OCI-LY1 (cell line): ENCODE results near the gene ENTR1.

Experiments
- H2AFZ ChIP-seq: fragments of 200-600 bp; sonication (generic), shearing (Covaris generic); 2 replicates; pipeline ENCODE4 v1.6.0; 2014; ENCODE audit warnings: antibody characterized with exemption, mild to moderate bottlenecking, low read length
- H3F3A ChIP-seq: fragments of 200-600 bp; sonication (generic), shearing (Covaris generic); 2 replicates; pipeline ENCODE4 v1.6.0; 2014; ENCODE audit warnings: mild to moderate bottlenecking, antibody characterized with exemption, low read length, moderate library complexity; ENCODE audit not compliant: insufficient read depth
- H3K27ac ChIP-seq: fragments of 200-600 bp; sonication (generic); 2 replicates; pipeline ENCODE4 v1.5.1; 2014; ENCODE audit warnings: low read length, mixed run types, mild to moderate bottlenecking, low read depth; ENCODE audit not compliant: poor library complexity, severe bottlenecking
- H3K27me3 ChIP-seq: fragments of 200-600 bp; sonication (generic); 2 replicates; pipeline ENCODE4 v1.6.0; 2014; ENCODE audit warnings: antibody characterized with exemption, mild to moderate bottlenecking, low read length, moderate library complexity; ENCODE audit not compliant: insufficient read depth
- H3K36me3 ChIP-seq: fragments of 200-600 bp; sonication (generic); 2 replicates; pipeline ENCODE4 v1.6.1; 2014; ENCODE audit warnings: mild to moderate bottlenecking, antibody characterized with exemption, low read length, moderate library complexity, mixed read lengths; ENCODE audit not compliant: insufficient read depth
- H3K4me1 ChIP-seq: fragments of 200-600 bp; sonication (generic); 2 replicates; pipeline ENCODE4 v1.5.1; 2014; ENCODE audit warnings: mild to moderate bottlenecking, low read length, moderate library complexity; ENCODE audit not compliant: insufficient read depth, severe bottlenecking
- H3K4me2 ChIP-seq: fragments of 200-600 bp; sonication (generic), shearing (Covaris generic); 2 replicates; pipeline ENCODE4 v1.6.1; 2014; ENCODE audit warnings: low read length
- H3K4me3 ChIP-seq: fragments of 200-600 bp; sonication (generic); 2 replicates; pipeline ENCODE4 v1.5.1; 2014; ENCODE audit warnings: low read length, low read depth, mild to moderate bottlenecking, mixed read lengths; ENCODE audit not compliant: poor library complexity, severe bottlenecking
- H3K79me2 ChIP-seq: fragments of 200-600 bp; shearing (Covaris generic); 2 replicates; pipeline ENCODE4 v1.6.1; 2016; ENCODE audit warnings: mixed run types, low read length, mixed read lengths; ENCODE audit not compliant: insufficient read depth
- H3K9ac ChIP-seq: fragments of 200-600 bp; sonication (generic), shearing (Covaris generic); 2 replicates; pipeline ENCODE4 v1.6.1; 2014; ENCODE audit warnings: mild to moderate bottlenecking, low read length, mixed read lengths
- H3K9me2 ChIP-seq: fragments of 200-600 bp; sonication (generic), shearing (Covaris generic); 2 replicates; pipeline ENCODE4 v1.6.1; 2014; ENCODE audit warnings: low read depth, mild to moderate bottlenecking, low read length, mixed read lengths
- H3K9me3 ChIP-seq: fragments of 200-600 bp; shearing (Covaris generic); 2 replicates; pipeline ENCODE4 v1.6.1; 2014; ENCODE audit warnings: low read length, mixed read lengths
- H4K20me1 ChIP-seq: fragments of 200-600 bp; sonication (generic), shearing (Covaris generic); 2 replicates; pipeline ENCODE4 v1.6.0; 2016; ENCODE audit warnings: mild to moderate bottlenecking, low read length; ENCODE audit not compliant: insufficient read depth
- CTCF ChIP-seq: fragments of 200-600 bp; sonication (generic), shearing (Covaris generic); IDR thresholded peaks from 2 replicates; pipeline ENCODE4 v1.5.1; 2017; ENCODE audit warnings: mild to moderate bottlenecking, antibody characterized with exemption, low read length, moderate library complexity, mixed read lengths
- EZH2 ChIP-seq: fragments of 200-600 bp; sonication (generic), shearing (Covaris generic); IDR thresholded peaks from 2 replicates; pipeline ENCODE4 v1.8.0; 2017; ENCODE audit warnings: borderline replicate concordance, mixed run types, mild to moderate bottlenecking, antibody characterized with exemption, low read length, moderate library complexity, mixed read lengths

Gene ENTR1

GRCh38 chr9:136453326-136453725, 42.9 kb upstream of the ENTR1 start:
- Histone ChIP-seq H3K4me2 (no peak overlapping the region), H3K27me3 (no peaks in the 10 kb centered on the region), H3K36me3 (peaks cover 84% of the 10 kb centered on the region), H3K9ac (no peak overlapping the region), H4K20me1 (no peaks in the 10 kb centered on the region), H3K4me1 (no peaks in the 10 kb centered on the region), H3K4me3 (no peak overlapping the region), H2AFZ (no peak overlapping the region), H3K9me3 (no peaks in the 10 kb centered on the region), H3K27ac (no peak overlapping the region), H3K79me2 (no peaks in the 10 kb centered on the region), H3K9me2 (no peaks in the 10 kb centered on the region), H3F3A (no peaks in the 10 kb centered on the region)
- TF ChIP-seq EZH2 (no peak), CTCF (no peak)

- Histone ChIP-seq H3K4me1 (no peaks in the 10 kb centered on the region), H3K27ac (no peak overlapping the region), H3K4me3 (no peak overlapping the region), H3K36me3 (peaks cover 84% of the 10 kb centered on the region), H3K27me3 (no peaks in the 10 kb centered on the region), H3K9ac (no peak overlapping the region), H3K4me2 (no peak overlapping the region), H3K79me2 (no peaks in the 10 kb centered on the region), H3K9me3 (no peaks in the 10 kb centered on the region), H3F3A (no peaks in the 10 kb centered on the region), H2AFZ (no peak overlapping the region), H4K20me1 (no peaks in the 10 kb centered on the region), H3K9me2 (no peaks in the 10 kb centered on the region)
- no peak for TF ChIP-seq EZH2
- TF ChIP-seq CTCF: no peak
Measured at GRCh38 chr9:136451221-136451877, 40.9 kb upstream of the ENTR1 start.

- TF ChIP-seq EZH2 (no peak), CTCF (no peak)
- no peak overlapping the region for H3K9ac ChIP-seq
- no peaks in the 10 kb centered on the region for H3K27me3 ChIP-seq
- no peaks in the 10 kb centered on the region for H3K9me2 ChIP-seq
- no peak overlapping the region for H3K4me3 ChIP-seq
- H3K79me2 ChIP-seq: no peaks in the 10 kb centered on the region
- no peak overlapping the region for H2AFZ ChIP-seq
- no peak overlapping the region for H3K27ac ChIP-seq
- H3K9me3 ChIP-seq: no peaks in the 10 kb centered on the region
- H3K4me2 ChIP-seq: no peak overlapping the region
- no peaks in the 10 kb centered on the region for H3K4me1 ChIP-seq
- H3K36me3 ChIP-seq: peaks cover 84% of the 10 kb centered on the region
- no peaks in the 10 kb centered on the region for H4K20me1 ChIP-seq
- H3F3A ChIP-seq: no peaks in the 10 kb centered on the region
Measured at GRCh38 chr9:136448655-136449054, 38.2 kb upstream of the ENTR1 start.
